ENCODE measurements around the gene ANO9. TPM values are rescaled to one million over a fixed set of nuclear protein-coding genes. Genes with fewer than 3 reads are reported as not detected.

The ANO9 gene
- total RNA-seq, 4 donors from 2014 or later, result 0.44 to 1.5 (median 0.63) TPM

DNA sequence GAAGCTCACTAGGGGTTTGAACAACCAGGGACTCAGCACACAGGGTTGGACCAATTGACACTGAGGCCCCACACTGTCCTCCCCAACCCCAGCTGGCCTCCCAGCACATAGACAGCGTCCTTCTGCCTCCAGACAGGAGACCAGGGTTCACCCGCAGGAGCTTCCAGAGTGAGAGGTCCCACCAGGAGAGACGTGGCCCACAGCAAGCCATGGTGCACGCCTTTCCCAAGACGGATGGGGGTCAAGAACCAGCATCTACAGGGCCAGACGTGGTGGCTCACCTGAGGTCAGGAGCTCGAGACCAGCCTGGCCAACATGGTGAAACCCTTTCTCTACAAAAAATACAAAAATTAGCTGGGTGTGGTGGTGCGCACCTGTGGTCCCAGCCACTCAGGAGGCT is 15.0 kb downstream of the ANO9 start:
- TF ChIP-seq, protein P1, sequence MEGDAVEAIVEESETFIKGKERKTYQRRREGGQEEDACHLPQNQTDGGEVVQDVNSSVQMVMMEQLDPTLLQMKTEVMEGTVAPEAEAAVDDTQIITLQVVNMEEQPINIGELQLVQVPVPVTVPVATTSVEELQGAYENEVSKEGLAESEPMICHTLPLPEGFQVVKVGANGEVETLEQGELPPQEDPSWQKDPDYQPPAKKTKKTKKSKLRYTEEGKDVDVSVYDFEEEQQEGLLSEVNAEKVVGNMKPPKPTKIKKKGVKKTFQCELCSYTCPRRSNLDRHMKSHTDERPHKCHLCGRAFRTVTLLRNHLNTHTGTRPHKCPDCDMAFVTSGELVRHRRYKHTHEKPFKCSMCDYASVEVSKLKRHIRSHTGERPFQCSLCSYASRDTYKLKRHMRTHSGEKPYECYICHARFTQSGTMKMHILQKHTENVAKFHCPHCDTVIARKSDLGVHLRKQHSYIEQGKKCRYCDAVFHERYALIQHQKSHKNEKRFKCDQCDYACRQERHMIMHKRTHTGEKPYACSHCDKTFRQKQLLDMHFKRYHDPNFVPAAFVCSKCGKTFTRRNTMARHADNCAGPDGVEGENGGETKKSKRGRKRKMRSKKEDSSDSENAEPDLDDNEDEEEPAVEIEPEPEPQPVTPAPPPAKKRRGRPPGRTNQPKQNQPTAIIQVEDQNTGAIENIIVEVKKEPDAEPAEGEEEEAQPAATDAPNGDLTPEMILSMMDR (IDR thresholded peaks at IDR 0.05; ENCODE audit: low read depth), result no peak

DNA sequence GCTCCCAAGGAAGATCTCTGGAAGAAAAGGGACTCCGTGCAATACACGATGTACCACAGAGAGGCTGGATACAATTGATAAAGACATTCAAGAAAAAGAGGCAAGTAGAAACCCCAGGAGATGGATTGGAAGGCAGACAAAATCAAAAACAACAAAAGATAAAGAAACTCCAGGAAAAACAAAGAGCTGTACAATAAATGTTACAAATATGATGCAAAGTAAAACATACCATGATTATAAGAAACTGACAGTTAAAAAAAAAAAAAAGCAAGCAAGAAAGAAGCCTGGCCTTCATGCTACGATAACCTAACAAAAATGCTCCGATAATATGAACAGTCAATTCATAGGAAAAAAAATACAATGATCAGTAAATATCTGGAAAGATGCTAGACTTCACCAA is 16.5 kb downstream of the ANO9 start:
- TF ChIP-seq, protein P1 (IDR thresholded peaks at IDR 0.05; ENCODE audit: low read depth), result no peak

DNA sequence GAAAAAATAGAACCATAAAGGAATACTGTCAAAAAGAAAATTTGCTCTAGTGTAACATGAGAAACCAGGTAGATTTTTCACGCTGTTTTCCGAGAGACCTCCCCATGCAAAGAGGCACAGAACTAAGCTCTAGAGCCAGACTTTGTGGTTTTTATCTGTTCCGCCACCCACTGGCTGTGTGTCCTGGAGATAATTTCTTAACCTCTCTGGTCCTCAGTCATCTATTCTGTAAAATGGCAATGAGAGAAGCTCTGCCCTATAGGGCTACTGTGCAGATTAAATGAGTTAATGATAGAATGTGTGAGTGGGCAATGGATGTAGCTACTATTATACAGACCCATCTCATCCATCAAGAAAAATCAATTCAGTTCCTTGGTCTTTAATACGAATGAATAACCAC is 17.6 kb downstream of the ANO9 start:
- TF ChIP-seq, protein P1 (IDR thresholded peaks at IDR 0.05; ENCODE audit: low read depth), result no peak

DNA sequence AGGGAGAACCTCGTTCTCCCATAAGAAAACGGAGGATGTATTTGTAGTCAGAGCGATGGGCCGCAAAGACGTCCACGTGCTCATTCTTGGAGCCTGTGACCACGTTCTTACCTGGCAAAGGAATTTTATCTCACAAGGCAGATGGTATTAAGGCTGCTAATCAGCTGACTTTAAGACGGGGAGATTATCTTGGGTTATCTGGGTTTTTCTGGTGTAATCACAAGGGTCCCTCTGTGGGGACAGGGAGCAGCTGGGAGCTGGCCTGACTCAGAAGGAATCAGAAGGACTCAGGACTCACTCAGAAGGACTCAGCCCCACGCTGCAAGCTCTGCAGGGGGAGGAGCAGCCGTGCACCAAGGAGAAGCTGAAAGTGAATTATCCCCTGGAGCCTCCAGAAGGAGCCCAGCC is 19.6 kb downstream of the ANO9 start:
- TF ChIP-seq, protein P1 (IDR thresholded peaks at IDR 0.05; ENCODE audit: low read depth), result no peak

DNA sequence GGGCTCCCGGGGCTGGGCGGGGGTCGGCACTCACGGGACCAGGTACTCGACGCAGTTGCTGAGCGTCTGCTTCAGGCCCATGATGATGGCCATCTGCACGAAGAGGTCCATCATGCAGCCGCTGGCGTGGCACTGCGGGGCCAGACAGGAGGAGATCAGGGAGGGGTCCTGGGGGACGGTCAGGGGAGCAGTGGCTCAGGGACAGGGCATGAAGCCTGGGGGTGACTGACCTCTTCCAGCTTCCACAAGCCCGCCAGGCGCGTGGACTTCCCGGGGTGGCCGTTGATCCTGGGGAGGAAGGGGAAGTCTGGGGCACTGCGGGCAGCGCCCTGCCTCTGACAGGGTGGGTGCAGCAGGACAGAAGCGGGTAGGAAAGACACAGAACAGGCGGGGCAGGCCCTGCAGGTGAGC is 20.9 kb downstream of the ANO9 start:
- TF ChIP-seq, protein P1 (IDR thresholded peaks at IDR 0.05; ENCODE audit: low read depth), result no peak

DNA sequence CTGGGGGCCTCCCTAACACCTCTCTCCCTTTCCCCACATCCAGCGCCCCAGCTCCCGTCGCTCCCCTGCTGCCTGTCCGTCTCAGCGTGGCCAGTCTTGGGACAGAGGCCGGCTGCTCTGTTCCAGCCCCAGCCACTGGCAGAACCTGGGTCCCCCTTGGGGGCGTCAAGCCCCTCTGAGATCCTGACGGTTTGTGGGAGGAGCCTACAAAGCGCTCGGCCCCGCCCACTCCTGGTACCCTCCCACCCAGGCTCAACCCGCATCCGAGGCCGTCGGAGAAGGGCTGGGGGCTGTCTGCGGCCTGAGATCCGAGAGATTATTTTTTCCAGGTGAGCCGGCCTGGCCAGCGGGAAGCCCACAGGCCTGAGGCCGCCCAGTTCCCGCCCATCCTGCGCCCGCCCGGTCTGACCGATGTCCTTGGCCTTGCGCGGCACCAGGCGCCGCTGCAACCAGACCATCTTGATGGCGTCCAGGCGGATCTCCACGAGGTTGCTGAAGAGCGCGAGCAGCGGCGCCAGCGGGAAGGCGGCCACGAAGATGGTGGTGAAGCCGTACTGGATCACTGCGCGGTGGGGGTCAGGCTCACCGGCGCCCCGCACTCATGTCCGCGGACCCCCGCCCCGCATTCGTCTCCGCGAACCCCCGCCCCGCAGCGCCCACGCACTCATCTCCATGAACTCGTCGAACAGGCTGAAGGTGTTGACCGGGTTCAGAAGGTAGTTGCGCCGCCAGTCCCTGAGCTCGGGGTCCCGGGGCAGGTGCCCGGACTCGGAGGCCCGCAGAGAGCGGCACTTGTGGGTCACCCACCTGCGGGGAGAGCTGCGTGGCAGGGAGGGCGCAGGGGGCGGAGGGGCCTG is 21.5 kb downstream of the ANO9 start:
- TF ChIP-seq, protein P1 (IDR thresholded peaks at IDR 0.05; ENCODE audit: low read depth), result no peak

DNA sequence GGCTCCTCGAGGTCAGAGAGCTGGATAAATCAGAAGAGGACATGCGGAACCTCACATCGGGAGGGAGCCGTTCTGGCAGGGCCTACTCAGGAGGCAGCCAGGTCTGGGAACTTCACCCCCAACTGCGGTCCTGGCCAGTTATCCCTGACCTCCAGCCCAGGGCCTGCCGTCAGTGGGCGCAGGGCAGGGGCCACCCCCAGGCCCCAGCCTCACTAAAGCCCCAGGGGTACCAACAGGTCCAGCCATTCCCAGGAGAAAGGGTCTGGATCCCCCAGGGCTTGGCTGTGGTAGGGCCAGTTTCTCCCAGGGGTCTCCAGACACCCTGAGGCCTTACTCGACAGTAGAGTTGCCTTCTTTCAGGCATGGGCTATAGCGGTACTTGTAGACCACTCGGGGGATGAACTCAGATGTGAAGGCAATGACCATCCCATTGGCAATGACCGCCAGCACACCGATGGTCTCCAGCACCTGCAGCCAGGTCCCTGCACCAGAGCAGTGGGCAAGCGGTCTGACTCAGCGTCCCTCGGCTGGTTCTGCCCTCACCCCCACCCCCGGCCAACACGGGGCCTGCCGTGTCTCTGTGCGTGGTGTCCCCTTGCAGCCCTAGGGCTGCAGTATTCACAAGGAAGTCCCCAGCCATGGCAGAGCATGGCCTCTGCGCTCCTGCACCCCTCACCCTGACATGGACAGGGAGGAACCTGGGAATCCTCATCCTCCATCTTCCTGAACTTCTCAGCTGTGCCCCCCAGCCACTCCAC is 22.4 kb downstream of the ANO9 start:
- TF ChIP-seq, protein P1 (IDR thresholded peaks at IDR 0.05; ENCODE audit: low read depth), result no peak
